ENCODE measurements around the gene TMEM185A.
"Not testable (repeated sequence)": the region's sequence is repeated elsewhere in the genome, so short reads cannot be mapped to it uniquely, and the experiment has no call there.

Gene TMEM185A

DNA sequence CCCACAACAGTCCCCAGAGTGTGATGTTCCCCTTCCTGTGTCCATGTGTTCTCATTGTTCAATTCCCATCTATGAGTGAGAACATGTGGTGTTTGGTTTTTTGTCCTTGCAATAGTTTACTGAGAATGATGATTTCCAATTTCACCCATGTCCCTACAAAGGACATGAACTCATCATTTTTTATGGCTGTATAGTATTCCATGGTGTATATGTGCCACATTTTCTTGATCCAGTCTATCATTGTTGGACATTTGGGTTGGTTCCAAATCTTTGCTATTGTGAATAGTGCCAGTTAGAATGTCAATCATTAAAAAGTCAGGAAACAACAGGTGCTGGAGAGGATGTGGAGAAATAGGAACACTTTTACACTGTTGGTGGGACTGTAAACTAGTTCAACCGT is 11.9 kb downstream of the TMEM185A start:
- DNase-seq (ENCODE audit: low spot score): not testable (repeated sequence)

DNA sequence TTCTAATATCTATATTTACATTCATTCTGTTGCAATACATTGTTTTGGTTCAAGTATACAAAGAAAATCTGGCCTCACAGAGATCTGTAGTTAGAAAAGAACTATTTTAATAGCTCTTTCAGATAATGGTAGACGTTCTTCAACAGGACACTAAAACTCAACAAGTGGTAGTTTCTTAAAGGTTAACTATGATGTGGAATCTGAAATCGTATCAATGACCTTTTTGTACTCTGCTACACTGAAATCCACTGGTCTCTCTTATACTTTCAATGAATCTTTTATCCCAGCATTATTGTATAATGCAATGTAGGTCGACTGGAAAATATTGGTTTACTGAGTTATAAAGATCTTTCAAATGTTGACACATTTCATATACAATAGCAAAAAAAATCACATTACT is 12.7 kb downstream of the TMEM185A start:
- DNase-seq (ENCODE audit: low spot score): no peak

DNA sequence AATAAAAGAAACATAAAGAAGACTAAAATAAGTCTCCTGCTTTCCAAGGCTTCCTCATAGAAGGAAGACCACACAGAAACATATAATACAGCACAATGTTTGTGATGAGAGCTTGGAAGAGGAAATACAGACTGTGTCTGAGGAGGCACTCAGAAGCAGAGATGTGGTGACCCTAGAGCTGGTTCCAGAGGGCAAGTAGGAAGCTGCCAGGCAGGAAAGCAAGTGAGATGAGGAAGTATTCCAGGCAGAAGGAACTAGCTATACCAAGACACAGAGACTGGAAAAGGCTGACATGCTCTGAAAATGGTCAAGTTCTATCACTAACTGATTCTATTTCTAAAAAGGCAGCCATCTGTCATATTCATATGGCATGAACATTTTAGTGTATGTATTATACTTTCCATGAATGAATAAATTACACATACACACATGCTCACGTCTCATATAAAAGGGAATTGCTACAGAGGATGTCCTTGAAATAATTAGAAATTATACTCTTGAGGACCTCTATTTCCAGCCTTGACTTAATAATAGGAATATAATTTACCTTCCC is 19.9 kb downstream of the TMEM185A start:
- no peak for DNase-seq (ENCODE audit: low spot score)

DNA sequence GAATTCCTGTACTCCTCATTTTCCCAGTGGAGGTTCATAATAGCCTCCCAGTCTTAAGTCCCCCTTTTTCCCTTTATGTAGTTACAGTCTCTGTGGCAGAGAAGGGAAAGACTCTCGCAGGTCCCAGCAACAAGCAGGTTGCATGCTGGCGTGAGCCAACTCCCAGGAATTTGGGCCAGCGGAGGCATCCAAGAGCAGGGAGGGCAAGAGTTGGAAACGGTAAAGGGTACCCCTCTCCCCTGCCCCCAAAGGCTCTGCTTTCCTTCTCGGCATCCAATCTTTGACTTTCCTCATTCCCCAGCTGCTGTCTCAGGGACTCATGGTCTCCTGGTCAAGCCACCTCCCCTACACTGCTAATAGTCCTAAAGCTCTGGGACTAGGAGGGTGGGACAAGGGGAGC is 21.1 kb downstream of the TMEM185A start:
- no peak for DNase-seq (ENCODE audit: low spot score)

DNA sequence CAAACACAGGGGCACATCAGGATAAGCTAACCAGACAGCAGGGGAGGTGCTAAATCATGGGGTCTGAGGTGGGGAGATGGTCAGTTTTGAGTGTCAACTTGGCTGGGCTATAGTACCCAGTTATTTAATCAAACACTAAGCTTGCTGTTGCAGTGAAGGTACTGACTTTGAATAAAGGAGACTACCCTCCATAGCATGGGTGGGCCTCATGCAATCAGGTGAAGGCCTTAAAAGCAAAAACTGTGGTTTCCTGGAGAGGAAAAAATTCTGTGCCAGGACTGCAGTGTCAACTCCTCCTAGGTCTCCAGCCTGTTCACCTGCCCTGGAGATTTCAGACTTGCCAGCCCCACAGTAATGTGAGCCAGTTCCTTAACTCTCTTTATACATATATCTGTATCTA is 23.9 kb downstream of the TMEM185A start:
- no peak for DNase-seq (ENCODE audit: low spot score)

DNA sequence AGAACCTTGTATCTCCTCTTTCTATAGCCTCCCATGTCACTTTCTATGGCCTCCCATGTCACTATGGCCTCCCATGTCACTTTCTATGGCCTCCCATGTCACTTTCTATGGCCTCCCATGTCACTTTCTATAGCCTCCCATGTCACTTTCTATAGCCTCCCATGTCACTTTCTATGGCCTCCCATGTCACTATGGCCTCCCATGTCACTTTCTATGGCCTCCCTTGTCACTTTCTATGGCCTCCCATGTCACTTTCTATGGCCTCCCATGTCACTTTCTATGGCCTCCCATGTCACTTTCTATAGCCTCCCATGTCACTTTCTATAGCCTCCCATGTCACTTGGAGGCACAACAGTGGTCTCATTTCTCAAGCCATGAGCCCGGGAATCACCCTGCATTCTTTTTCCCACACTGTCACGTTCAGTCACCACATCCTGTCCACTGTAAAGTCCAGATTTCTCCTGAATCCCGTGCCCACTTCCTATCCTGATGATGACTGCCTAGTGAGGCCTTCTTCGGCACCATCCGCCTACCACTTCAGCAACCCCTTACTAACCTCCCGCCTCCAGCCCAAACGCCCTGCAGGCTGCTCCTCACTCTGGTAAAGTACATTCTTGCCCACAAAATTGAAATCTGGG is 26.2 kb downstream of the TMEM185A start:
- not testable (repeated sequence) for DNase-seq (ENCODE audit: low spot score)

DNA sequence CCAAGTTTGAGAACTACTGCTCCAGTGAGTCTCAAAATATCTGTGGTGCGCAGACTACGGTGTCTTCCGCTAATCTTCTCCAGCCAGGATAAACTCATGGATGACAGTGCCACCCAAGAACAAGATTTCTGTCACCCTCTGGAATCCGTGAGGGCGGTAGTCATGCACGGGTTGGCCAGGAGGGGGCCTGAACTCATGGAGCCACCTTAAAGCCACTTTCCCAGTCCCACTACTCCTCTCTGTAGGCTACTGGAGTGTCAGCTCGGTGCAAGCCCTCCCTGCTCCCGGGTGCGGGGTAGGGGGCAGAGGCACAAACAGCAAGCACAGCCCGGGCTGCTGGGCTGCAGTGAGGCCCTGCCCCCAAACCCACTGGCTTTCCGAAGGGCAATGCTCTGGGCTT is 33.0 kb downstream of the TMEM185A start:
- not testable (repeated sequence) for DNase-seq (ENCODE audit: low spot score)

DNA sequence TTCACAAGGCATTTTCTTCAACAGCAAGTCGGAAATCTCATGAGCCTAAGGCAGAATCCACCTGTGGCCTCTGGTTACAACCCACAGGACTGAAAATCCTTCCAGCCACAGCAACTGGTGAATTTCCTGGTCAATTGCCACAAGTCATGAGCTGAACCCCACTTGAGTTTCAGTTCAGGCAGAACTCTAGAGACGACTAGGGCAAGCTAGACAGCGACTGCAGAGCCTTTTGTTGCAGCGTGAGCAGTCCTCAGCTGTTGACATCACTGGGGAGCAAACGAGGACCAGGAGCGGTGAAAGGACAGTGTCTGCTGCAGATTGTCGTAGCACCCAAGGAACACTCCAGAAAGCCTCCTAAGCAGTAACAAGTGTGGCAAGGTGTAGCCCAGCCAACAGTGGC is 35.6 kb downstream of the TMEM185A start:
- not testable (repeated sequence) for DNase-seq (ENCODE audit: low spot score)

DNA sequence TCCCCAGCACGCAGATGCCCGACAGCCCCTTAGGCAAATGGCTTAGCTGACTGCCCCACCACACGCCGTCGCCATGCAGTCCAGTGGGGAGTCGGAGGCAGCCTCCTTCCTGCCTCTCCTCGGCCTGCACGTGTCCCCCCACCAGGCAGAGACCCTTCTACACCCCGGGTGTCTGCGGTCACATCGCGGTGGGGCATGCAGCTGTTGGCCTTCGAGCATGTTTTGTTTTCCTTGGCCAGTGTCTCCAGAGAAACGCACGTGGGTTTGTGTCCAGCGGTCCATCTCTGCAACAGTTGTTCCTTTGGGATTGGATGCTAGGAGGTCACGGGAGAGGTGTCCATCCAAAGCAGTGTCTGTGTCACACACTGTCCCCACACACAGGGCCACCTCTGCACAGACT is 36.4 kb downstream of the TMEM185A start, which contains the start of gene HSFX2:
HSFX2 (minus strand) TSS at position 101 of the 400 bp plus-strand sequence. CDS start 614 bp downstream, outside the sequence.
- DNase-seq (ENCODE audit: low spot score): not testable (repeated sequence)

DNA sequence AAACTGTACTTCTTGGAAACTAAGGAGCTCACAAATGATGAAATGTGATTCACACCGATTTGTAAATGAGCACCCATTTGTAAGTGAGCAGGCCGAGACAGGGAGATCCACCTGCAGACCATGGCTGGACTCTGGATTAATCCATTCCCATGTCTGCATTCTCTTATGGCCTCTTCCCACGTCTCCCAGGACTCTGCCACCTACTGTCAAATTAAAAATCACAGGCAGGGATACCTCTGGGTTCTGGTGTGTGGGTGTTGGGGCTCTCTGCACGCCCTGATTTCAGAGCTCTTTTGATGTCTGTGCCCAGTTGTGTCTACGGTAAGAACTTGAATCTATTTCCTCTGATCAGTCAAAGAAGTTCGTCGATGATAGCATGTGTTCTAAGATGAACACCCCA is 40.6 kb downstream of the TMEM185A start:
- DNase-seq (ENCODE audit: low spot score): not testable (repeated sequence)

DNA sequence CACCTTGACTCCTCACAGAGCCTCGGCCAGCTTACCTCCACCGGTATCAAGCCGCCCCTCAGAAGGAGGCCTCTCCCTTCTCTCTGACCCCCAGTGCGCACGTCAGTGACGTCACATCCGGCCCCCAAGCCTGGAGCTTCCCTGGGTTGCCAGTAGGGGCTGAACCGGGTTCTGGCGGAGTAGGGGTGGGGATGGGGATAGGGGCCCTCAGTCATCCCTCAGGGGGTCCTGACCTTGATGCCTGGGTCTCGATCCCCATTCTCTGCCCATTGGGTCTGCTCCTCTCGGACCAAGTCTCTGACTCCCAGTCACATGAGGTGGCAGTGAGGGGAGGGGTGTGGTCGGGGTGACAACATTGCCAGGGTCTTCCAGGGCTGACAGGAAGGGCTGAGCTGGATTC is 44.2 kb downstream of the TMEM185A start, which contains the start of gene MAGEA9B:
MAGEA9B (minus strand) TSS at position 101 of the 400 bp plus-strand sequence. CDS start 4,280 bp downstream, outside the sequence.
- not testable (repeated sequence) for DNase-seq (ENCODE audit: low spot score)

DNA sequence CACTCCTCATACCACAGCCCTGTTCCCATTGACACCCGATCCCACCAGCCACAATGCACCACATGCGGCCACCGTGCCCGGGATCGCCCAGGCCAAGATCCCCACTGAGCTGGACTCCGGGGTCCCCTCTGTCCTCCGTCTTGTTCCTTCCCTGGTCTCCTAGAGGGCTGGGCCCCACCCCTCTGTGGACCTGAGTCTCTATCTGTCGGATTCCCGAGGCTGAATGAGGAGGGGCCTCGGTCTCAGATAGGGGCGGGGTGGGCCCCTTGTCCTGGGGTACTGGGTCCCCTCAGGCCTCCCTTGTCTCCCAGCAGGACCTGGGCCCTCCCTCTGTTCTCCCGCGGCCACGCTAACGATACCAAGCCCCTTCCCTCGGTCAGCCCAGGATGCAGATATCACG is 46.0 kb downstream of the TMEM185A start:
- not testable (repeated sequence) for DNase-seq (ENCODE audit: low spot score)

DNA sequence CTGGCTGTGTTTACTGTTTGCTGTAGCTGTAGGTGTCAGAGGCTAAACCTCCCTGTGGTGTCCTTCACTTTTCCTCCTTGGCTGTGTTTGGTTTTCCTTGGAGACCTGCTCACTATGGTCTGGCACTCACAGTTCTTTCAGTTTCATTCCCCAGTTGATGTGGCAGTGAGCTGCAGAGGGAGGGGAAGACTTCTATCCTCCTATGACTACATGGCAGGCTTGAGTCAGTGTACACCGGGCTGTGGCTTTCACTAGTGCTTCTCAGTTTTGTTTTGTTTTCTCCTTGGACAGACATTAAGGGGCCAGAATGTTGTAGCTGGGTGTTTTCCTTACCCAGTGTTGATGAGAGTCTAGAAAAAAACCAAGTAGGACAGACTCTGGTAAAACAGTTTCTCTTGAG is 58.1 kb downstream of the TMEM185A start:
- DNase-seq (ENCODE audit: low spot score): not testable (repeated sequence)

DNA sequence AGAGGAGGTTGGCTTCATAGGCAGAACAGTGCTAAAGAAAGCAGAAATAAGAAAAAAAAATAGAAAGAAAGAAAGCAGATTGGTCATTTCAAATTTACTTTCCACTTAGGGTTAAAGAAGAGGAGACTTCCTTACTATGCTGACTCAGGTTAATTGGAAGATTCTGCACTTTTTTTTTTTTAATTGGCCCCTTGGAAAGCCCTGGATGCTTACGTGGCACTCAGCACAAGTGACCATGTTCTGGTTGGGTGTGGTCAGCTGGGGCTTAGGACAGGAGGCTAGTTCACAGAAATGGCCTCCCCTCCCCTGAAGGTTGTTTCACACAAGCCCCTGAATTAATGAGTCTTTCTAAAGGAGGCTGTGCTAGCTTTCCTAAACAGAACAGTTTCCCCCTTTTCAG is 58.8 kb downstream of the TMEM185A start:
- no peak for DNase-seq (ENCODE audit: low spot score)

DNA sequence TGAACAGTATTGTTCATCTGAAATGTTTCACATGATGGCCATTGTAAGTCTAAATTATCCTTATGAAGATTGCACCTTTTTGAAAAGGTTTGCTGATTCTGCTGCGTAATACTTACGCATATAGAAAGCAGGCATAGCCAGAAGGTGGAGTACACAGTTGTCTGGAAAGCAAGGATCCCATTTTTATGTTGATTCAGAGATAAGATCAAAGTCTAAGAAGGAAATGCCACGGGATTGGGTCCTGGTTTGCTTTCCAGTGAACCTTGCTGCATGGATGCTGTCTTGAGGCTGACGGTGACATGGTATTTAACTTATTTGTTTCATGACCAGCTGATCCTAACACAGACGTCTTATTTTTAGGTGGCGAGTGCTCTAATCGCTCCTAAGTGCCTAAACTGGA is 59.8 kb downstream of the TMEM185A start:
- DNase-seq (ENCODE audit: low spot score): no peak

DNA sequence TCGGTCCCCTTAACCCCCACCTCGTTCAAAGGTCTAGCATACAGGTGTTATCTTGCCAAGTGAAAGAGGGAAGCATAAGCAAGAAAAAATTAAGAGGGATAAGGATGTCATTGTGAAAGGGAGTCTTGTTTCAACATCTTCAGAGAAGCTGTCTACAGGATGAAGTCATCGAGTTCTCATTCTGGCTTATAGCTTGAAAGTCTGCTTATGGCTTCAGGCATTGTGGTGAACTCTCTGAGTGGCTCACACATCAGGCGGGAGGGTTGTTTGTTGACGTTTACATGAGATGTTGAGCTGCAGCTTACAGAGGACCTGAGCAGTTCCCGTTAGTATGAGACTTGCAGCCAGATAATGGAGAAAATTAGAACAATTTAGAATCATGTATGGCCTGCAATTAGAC is 60.9 kb downstream of the TMEM185A start:
- DNase-seq (ENCODE audit: low spot score): no peak

DNA sequence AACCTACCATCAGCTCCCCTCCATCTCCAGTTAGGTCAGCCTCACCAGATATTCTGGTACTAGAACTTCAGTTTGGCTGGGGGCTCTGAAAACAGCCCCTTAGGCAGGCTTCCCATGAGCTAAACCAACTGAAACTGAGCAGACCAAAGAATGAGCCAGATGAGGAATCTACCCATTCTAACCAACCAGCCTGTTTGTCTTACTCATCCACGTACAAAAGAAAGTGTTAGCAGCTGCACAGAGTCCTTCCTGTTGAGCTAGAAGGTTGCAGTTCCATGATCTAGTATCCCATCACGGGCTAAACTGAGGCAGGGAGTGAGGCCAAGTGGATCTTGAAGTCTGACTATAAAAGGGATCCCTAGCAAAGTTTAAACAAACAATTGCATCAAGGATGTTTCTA is 61.8 kb downstream of the TMEM185A start:
- DNase-seq (ENCODE audit: low spot score): no peak

DNA sequence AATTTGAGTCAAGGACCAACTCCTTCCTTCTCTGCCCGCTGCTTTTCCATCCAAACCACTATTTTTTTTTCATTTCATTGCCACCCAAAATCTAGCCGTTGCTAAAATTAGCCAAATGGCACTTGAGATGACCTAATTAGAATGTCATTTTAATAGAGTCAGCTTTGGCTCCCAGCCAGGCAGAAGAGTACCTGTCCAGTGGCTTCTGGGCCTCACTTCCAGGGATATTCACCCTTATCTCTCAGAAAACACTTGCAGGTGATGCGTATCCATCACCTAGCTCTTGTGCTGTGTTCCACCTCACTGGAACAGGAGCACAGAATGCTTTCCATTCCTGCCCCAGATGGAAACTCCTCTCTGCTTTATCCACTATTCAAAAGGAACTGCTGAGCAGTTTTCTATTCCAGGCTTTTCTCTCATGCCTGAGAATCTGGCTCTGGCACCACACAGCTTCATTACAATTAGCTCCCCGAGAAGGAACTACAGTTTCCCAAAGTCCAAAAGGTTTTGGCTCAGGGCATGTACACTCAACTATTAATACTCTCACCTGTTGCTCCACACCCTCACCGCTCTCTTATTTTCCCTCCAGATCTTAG is 62.8 kb downstream of the TMEM185A start:
- DNase-seq (ENCODE audit: low spot score): no peak

DNA sequence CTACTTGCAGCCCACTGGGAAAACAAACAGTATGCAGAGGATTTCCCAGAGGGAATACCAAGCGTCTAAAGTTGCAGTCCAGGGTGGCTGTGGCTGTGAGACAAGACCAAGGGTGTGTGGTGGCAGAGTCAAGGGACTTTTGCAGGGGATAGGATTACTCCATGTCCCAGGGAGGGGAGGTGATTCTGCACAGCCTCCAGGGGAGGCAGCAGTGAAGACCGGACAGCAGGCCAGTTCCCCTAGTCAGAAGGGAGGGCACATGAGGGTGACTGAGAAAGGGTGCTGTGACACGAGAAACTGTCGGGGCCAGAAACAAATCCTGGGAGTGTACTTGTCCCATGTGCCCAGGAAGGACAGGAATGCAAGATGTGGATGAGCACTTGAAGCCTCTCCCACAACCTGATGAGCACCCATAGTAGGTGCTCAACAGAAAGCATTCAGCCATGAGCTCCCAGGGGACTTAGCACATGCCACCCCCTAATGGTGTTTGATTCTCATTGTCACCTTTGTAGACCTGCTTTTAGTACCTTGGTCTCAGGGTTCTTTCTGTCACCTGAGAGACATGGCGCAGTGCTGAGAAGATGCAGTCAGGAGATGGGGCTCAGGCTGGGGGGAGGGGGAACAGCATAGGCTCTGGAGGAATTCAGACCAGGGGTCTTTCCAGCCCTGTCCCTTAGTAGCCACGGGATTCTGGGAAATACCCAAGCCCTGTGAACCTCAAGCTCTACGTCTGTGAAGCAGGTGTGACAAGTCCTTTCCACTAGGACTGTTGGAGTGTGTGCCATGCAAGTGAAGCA is 63.8 kb downstream of the TMEM185A start:
- DNase-seq (ENCODE audit: low spot score): no peak

DNA sequence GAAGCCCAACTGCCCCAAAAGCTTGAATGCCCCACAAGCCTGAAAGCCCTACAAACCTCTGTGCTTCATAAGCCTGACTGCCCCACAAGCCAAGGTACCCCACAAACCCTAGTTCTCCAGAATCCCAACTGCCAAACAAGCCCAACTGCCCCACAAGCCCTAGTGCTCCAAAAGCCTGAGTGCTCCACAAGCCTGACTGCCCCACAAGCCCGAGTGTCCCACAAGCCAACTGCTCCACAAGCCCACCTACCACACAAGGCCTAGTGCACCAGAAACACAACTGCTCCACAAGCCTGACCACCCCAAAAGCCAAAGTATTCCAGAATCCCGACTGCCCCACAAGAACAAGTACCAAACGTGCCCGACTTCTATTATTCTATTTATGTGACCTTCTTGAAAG is 68.2 kb downstream of the TMEM185A start:
- no peak for DNase-seq (ENCODE audit: low spot score)

DNA sequence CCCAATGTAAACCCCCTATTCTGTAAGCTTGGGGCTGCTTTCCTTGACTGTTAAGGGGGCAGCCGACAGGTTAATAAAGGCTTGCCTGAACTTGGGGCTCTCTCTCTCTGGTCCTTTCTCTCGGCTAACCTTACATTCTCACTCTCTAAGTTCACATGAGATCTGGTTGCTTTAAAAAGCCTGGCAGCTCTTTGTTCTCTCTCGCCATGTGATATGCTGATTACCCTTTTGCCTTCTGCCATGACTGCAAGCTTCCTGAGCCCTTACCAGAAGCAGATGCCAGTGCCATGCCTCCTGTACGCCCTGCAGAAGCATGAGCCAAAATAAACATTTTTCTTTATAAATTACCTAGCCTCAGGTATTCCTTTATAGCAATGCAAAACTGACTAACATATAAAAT is 76.3 kb downstream of the TMEM185A start:
- DNase-seq (ENCODE audit: low spot score): not testable (repeated sequence)

DNA sequence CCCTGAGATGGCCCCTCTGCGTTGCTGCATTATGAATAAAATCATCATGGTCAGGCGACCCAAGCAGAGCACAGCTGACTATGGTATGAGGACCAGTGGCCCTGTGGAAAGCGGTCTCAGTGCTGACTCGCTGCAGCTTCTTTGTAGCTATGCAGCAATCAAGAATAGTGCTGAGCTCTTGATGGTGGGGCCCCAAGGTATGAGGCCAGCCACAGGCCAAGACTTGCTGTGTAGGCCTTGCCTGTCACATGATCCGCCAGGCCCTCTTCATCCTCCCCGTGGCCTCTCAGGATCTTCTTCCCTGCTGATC is 79.7 kb downstream of the TMEM185A start:
- not testable (repeated sequence) for DNase-seq (ENCODE audit: low spot score)
